NCI-H2196 treated with DMSO at 0.1 percent for 48 hours (cell line): Measurements from ENCODE around the gene ENGASE.
A peak's percentile ranks its signal among the peaks of the same experiment; 100 is the strongest.

Experiments used
- DNase-seq: peaks from one replicate; lab custom pipeline; 2025; ENCODE audit not compliant: unreplicated experiment; lab: John Stamatoyannopoulos, UW

The ENGASE gene

DNA sequence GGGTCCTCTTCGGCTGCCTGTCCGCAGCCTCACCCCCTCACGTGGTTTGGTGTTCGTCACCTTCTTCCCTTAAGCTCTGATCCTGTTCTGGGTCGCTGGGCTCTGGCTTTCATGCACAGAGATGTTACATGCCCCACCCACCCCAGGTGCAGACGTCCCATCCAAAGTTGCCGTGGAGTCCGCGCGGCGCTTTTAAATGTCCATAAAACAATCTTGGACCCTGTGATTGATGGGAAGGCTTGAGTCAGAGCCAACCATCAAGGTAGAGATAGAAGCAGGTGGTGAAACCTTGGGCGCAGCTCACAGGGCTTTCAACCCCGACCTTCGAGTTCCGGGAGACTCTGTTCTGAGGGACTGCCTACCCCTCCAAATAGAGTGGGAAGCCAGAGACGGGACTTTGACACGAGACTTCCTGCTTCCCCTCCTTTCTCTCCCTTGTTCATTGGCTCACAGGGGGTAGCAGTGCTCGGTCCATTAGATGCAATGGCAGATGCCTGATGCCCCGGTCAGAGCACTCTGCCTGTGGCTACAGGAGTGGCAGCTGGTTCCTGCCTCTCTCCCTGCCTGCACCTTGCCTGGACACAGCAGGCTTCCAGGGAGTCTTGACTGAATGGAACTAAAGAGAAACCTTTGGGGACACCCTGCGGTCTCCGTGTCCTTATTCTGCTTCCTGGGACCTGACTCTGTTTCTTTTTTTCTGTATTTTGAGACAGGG lies 4.0 kb downstream of the ENGASE start:
- DNase-seq, result no peak

DNA sequence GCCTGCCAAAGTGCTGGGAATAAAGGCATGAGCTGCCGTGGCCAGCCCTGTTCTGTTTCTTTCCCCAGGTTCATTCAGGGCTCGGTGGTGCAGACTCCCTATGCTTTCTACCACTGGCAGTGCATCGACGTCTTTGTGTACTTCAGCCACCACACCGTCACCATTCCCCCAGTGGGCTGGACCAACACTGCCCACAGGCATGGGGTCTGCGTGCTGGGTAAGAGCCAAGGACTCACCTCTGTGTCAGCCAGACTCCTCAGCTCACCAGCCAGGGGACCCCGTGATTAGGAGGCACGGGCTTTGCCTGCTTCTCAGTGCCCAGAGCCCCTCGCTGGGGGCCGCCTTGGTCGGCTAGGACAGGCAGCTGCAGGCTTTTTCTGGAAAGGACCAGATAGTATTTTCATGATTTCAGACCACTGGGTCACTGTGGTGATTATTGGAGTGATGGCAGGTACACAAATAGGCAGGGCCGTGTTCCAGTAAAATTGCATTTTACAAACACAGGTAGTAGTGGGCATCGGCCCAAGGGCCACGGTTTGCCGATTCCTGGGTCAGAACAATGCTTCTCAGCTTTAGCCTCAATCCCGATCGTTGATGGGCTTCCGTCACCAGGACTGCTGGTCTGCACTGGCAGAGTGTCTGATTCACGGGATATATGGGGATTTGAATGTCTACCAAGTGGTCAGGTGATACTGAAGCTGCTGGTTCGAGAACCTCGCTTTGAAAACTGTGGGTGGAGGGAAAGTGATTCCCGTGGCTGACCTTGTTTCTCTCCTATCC lies 5.0 kb downstream of the ENGASE start:
- no peak for DNase-seq

DNA sequence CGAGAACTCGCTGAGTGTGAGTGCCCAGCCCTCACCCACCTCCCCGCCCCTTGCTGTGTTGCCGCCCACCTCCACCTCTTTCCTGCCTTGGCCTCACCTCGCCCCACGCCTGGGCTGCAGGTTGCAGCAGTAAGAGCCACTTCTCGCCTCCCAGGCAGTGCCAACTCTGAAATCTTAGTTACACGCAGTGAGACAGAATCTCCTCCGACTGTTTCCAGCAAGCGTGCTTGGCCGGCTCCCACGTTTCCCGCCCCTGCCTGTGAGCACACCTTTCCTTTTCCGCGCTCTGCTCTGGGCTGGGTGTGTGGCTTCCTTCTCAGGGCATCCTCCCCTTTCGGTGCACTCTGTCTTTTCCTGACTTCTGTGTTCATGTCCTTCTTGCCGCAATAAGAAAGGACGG lies 5.7 kb downstream of the ENGASE start:
- no peak for DNase-seq

DNA sequence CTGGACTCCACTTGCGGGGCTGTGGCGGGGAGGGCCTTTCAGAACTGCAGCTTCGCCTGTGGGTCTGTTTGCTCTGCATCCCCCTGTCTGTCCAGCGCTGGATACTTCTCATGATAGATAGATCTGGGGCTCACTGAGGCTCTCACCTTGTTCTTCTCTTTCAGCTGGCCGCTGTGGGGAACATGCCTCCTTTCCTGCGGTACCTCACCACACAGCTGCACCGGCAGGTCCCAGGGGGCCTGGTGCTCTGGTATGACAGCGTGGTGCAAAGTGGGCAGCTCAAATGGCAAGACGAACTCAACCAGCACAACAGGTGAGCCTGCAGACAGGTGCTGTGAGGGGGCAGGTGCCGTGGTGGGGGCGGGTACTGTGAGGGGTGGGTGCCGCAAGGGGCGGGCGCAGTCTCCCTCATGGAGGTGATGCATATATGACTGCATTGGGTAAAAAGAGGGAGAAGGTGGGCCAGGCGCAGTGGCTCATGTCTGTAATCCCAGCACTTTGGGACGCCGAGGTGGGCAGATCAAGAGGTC lies 6.2 kb downstream of the ENGASE start:
- DNase-seq, result no peak

DNA sequence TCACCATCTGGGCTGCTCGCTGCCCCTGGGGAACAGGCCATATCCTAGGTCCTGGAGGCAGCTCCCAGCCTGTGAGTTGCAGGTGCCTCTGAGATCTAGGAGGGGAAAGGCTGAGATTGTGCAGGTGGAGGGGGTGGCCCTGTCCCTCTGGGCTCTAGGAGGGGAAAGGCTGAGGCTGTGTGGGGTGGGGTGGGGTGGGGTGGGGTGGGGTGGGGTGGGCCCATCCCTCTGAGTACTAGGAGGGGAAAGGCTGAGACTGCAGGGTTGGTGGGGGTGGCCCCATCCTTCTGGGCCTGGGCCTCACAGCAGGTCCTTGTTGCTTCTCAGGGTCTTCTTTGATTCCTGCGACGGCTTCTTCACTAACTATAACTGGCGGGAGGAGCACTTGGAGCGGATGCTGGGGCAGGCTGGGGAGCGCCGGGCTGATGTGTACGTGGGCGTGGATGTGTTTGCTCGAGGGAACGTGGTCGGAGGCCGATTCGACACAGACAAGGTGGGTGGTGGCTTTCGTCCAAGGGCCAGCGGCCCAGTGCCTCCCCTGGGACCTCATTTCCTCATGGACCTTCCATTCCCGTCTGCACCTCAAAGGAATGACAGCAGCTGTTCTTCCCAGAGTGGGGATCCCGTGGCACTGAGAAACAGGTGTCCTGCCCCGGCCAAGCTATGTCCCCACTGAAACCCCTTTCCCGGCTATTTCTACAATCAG lies 7.1 kb downstream of the ENGASE start:
- DNase-seq, result no peak

DNA sequence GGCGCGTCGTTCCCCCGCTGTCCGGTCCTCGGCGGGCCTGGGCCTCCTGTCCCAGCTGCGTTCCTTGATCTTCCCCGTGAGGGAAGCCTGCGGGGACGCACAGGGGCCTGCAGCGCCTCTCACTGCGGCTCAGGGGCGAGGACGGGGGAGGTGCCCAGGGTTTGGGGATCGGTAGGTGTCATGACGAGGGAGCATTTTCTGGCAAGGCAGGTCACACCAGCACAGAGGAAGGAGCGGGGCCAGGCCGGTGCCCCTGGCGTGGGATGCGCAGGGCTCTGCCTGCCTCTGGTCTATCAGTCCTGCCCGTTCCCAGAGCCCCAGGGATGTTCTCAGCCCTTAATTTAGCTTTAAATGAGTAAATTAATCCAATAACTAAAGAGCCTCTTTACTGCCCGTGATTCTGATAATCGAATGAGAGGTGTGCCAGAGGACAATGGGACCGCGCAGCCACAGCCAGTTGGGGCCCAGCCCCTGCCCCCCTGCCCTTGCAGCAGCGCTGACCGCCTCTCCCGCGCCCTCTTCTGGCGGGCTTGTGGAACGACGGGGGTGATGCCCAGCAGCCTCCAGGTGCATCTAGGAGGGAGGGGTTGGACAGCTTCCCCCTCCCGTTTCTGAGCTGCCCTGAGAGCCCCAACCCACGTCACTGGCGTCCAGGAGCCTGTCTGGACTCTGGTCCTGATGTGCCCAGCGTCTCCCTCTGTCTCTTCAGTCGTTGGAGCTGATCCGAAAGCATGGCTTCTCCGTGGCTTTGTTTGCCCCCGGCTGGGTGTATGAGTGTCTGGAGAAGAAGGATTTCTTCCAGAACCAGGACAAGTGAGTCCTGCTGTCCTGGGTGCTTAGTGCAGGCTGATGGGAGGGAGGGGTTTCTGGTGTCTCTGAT lies 7.9 kb downstream of the ENGASE start:
- DNase-seq, result peak; percentile 64

DNA sequence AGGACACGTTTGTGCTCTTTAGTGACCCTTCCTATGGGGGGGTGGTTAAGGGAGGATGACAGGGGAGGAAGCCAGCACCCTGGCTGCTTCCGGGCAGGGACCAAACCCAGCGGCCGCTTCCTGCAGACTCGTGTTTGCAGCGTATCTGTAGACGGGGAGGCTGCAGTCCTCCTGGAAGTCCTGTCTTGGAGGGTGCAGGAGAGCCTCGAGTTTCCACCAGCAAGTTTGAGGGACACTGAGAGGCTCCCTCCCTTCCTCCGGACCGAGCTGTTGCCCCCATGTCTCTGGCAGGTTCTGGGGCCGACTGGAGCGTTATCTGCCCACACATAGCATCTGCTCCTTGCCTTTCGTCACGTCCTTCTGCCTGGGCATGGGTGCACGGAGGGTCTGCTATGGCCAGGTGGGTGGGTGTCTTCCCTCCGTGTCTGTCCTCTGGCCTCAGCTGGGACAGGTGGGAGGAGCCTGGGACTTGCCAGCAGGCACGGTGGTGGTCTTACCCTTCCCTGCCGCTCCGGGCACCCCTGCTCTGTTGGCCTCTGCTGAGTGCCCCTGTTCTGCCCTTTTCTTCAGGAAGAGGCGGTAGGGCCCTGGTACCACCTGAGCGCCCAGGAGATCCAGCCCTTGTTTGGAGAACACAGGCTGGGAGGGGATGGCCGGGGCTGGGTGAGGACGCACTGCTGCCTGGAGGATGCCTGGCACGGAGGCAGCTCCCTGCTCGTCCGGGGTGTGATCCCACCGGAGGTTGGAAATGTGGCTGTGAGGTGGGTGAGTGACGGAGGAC lies 8.8 kb downstream of the ENGASE start:
- DNase-seq, result no peak

DNA sequence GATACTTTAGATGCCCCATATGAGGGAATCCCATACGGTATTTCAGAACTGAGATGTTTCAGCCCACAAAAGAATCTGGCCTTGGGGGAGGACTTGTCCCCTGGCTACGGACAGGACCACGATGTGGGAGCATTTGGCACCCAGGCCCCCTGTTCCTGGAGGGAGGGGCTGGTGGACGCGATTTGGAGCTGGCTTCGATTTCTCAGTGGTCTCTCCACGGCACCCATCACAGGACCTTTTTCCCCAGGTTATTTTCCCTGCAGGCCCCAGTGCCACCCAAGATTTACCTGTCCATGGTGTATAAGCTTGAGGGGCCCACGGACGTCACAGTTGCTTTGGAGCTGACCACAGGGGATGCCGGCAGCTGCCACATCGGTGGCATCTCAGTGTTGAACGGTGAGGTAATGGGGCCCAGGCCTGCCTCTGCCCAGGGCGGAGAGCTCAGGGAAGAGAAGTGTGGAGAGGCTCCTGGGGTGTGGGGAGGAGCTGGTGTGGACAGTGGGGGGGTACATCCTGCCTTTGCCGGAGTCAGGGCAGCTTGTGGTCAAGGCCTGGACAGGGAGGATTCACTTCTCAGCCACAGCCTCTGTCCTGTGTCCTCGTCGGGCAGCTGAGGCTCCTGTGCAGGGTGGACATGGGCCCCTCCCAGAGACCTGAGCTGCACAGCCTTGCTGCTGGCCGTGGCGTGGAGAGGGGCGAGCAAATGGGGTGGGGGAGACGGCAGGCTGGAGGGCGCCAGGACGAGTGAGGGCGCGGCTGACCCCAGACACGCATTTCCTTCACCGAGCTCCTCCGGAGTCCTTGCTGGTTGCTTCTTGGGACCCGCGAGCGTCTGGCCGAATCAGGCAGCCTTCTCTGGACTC lies 9.9 kb downstream of the ENGASE start:
- DNase-seq, result no peak

DNA sequence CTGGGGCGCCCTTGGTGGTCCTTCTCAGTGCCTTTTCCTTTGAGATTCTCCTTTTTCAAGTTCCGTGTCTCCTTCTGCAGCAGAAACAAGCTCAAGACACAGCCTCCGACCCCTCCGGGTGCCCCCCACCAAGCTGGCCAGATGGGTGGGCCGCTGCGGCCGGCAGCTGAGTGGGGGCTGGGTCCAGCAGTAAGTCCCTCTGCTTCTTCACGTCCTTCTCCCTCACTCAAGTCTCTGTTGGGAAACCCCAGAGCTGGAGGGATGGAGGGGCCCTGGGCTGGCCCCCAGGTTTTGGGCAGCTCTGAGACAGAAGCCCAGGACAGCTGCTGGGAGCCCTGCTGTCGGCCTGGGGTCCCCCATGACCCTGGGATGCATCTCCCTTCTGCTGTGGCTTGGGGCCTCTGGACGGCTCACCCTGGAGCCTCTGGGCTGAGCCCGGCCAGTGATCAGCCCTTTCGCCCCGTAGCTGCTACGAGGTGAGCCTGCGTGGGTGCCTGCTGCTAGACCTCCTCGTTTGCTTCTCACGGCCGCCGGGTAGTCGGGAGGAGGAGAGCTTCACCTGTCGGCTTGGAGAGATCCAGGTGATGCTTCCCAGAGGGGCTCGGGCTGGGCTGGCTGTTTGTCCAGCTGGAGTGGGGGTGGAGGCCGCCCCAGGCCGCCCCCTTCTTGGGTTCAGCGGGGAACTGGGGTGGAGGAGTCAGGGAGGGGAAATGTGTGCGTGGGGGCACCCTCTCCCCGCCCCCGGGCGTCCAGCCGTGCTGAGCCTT lies 10.7 kb downstream of the ENGASE start:
- no peak for DNase-seq

DNA sequence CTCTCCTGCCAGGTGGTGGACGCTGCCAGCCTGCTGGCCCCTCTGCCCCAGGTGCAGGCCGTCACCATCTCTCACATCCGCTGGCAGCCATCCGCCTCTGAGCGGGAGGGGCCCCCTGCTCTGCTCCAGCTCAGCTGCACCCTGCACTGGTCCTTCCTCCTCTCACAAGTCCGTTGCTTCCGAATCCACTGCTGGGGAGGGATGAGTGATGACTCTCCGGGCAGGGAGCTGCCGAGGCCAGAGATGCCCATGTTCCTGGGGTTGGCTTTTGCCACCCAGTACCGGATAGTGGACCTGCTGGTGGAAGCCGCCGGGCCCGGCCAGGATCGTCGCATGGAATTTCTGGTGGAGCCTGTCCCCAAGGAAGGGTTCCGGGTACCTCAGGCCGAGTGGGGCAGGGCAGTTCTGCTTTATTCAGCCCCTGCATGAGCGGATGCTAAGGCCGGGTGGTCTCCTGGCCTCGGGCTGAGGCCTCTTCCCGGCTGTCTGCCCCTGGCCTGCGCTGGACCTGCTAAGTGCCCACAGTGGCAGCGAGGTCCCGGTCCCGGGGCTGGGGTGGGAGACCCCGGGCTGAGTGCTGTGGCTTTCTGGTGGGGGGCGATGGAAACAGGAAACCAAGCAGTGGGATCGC lies 11.4 kb downstream of the ENGASE start:
- no peak for DNase-seq

DNA sequence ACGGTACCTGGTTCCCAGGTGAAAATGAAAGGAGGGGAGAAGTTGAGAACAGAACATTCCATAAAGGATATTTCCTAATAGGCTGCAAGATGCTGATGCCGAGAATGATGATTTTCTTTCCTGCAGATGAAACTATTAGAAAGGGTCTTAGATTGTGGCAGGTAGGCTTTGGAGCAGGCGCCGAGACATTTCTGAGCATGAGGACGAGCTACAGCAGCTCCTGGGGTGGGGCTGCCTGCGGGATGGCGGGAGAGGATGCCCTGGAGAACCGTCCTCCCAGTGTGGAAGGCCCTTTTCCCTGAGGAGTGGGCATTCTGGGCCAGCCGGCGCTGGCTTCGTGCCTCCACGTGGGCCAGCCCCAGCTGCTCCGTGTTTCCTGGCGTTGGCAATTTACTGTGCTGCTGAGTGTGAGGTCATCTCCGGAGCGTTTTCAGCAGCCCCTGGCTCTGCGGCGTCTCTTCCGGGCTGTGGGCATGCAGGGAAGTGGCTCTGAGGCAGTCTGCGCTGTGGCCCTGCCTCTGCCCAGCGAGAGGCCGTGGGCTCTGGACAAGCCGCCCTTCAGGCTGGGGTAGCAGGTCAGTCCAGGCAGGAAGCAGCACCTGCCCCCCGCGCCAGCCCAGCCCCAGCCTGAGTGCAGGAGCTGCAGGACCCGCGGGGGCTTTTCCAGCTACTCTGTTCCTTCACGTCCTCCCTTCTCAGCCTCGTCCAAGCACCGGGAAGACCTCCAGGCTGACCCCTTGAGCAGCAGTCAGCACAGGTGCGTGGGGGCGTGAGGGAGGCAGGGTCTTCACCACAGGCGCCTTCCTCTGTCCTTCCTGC lies 12.2 kb downstream of the ENGASE start:
- DNase-seq, result no peak

DNA sequence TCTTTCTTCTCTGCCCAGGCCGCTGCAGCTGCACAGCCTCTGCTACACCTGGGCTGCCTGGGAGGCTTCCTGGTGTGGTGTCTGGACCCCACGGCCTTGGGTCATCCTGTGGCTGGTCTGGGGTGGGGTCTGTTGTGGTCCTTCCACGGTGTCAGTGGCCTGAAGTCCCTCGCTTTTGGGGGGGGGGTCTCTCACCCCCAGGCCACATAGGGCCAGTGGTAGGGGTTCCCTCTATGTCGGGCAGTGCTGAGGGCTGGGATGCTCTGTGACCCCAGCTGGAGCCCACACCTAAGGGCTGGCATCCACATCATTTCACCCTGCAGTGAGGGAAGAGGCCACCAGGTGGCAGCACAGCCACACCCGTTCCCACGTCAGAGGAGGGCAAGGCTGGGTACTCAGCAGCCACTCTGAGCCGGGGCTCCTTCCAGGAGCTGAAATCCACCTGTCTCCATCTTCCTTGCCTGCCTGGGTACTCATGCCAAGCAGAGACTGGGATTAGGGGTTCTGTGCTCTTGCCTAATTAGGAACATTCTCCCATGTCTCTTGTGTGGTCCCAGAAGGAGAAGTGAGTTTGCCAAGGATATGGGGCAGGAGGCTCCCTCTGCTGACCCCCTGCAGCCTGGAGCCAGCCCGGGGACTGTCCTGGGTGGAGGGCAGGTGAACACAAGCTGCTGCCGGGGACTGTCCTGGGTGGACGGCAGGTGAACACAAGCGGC lies 13.0 kb downstream of the ENGASE start:
- peak; percentile 50 for DNase-seq

DNA sequence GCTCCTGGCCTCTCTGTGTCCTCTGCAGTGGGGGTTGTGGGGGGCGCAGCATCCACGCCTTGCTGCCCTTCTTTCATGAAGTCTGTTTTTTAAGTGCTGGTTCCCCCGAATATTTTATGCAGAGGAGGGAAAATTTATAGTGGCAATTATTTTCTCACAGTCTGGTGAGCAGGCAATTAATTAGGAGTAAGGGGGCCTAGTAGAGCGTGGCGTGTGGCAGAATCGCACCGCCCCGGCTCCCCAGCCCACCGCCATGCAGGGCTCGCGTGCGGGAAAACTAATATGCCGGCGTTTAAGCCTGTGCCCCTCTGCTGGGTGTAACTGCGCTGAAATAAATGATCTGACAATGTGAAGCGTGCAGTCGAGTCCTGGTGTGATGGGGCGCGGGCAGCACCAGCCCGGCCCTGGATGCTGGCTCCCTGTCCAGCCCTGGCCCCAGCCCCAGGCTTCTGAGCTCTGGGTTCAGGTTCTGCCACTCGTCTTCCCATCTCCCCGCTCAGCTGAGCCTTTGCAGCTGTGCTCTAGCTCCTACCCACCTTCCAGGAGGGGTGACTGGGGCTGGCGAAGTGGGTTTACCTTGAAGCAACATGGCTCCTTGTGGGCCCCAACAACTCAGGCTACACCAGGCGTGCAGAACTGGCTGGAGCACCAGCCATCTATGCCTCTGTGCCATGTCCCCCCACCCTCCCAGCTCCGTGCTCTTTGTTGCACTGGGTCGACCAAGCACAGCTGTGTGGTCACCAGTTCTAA lies 13.8 kb downstream of the ENGASE start:
- DNase-seq, result no peak

DNA sequence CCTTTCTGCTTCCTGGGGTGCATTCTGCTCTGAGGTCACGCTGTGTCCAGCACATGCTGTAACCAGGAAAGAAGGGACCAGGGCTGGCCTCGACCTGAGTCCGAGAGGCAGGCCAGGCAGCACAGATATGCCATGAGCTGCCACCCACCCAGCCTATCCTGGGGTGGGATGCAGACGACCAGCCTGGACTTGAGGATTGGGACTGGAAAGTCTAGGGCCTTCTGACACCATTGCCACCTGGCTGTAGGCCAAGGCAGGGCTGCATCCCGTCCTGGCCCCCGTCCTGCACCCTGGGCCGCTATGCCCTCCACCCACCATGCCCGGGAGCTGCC lies 14.3 kb downstream of the ENGASE start:
- no peak for DNase-seq

DNA sequence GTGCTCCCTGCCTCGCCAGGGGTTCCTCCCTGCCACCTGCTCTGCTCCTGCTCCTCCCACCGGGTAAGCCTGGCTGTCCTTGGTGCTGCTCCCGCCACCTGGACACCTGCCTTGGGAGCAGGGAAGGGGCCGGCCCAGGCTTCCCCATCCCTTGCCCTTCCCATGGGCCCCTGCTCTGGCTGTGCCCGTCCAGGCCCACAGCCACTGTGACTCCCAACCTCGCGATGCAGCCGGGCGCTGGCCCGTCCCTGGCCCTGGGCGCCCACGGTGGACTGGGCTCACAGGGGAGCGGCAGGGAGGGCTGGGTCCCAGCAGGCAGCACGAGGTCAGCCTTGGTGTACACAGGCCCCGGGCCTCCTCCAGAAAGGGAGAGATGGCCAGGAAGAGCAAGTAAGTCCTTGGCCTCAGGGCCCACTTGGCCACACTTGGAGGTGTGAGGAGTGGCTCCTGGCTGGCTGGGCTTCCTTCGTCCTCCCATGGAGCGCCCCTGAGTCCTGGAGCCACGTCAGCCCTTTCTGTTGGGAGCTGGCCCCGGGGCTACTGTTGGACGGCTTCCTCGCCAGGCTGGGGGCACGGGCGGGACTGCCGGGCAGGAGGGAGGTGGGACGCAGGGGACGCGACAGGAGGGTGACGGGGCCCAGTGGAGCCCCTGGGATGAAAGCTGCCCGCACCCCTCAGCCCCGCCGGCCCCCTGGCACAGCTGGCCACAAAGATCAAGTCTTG lies 15.3 kb downstream of the ENGASE start:
- DNase-seq, result no peak
